GM13977 (cell line): ENCODE measurements around the gene SSNA1.

ENCODE experiments used
- DNase-seq: peaks from one replicate; pipeline ENCODE4 v3.0.0; 2012; ENCODE audit warnings: low spot score
- in situ Hi-C: fragments of 300-500 bp; cut with MboI; formaldehyde crosslinking; loops from one replicate; pipeline ENCODE4 v1.12.0; 2022; ENCODE audit warnings: low sequenced_read_pairs, low pct_unique_long_range_greater_than_20kb, mixed read lengths, inconsistent platforms; ENCODE audit not compliant: unreplicated experiment
- TF ChIP-seq, protein P1 (sequence below): IDR thresholded peaks from 2 replicates; pipeline ENCODE4 v1.5.1; 2012; ENCODE audit warnings: mild to moderate bottlenecking, control low read depth; ENCODE audit not compliant: insufficient read depth; ENCODE audit errors: extremely low read depth, missing control alignments

Gene SSNA1

DNA sequence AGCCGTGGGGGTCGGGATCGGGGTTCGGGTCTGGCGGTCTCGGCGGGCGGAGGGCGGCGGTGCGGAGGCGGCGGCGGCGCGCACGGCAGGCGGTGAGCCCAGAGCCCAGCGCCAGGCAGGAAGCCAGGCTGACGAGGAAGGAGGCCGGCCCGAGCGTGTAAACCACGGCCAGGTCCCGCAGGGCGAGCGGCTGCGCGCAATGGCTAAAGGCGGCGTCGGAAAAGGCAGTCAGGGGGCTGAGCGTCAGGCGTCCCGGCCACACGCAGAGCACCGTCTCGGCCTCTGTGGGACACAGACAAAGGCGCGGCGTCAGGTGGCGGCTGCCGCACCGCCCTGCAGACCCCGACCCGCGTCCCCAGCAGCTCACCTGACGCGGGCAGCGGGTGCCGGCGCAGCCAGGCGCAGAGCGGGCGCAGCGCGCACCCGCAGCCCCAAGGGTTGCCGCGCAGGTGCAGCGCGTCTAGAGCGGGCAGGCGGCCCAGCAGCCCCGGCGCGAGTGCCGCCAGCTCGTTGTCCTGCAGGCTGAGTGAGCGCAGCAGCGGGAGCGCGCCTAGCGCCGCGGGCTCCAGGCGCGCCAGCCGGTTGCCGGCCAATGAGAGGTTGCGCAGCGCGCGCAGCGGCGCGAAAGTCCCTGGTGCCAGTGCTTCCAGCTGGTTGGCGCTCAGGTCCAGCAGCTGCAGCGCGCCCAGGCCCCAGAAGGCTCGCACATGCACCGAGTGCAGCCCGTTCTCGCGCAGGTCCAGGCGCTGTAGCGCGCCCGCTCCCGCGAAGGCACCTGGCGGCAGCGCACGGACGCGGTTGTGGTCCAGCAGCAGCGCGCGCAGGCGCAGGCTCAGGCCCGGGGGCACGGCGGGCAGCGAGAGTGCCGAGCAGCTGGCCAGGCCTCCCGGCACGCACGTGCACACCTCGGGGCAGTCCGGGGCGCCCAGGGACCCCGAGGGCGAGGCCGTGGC lies 19.3 kb upstream of the SSNA1 start:
- TF ChIP-seq, protein P1, sequence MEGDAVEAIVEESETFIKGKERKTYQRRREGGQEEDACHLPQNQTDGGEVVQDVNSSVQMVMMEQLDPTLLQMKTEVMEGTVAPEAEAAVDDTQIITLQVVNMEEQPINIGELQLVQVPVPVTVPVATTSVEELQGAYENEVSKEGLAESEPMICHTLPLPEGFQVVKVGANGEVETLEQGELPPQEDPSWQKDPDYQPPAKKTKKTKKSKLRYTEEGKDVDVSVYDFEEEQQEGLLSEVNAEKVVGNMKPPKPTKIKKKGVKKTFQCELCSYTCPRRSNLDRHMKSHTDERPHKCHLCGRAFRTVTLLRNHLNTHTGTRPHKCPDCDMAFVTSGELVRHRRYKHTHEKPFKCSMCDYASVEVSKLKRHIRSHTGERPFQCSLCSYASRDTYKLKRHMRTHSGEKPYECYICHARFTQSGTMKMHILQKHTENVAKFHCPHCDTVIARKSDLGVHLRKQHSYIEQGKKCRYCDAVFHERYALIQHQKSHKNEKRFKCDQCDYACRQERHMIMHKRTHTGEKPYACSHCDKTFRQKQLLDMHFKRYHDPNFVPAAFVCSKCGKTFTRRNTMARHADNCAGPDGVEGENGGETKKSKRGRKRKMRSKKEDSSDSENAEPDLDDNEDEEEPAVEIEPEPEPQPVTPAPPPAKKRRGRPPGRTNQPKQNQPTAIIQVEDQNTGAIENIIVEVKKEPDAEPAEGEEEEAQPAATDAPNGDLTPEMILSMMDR, result no peak
- DNase-seq, result peak; percentile 87
- in situ Hi-C loops, result no loop called here

DNA sequence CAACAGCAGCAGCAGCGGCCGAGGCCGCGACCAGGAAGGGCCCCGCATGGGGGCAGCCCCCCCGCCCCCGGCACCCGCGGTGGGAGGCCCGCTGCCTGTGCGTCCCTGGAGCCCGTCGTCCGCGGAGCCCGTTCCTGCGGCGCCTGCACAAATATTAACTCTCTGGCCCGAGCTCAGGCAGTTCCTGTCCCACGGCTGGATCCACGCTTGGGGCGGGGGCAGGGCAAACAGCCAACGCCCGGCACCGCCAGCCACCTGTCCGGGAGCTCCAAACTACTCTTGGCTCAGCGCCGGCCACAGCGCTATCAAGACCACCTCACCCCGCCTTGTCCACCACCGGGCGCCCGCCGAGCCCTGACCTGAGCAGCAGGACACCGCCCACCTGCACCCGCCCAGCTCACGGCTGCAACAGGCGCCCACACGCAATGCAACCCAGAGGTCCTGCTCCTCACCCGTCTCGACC lies 18.5 kb upstream of the SSNA1 start, which contains the start of gene LRRC26:
TSS of gene LRRC26 (minus strand) at position 156 of the 463 bp plus-strand sequence. CDS start at position 48, 108 bp downstream.
- TF ChIP-seq, protein P1, result no peak
- in situ Hi-C loops, result no loop called here
- DNase-seq, result peak; percentile 31

DNA sequence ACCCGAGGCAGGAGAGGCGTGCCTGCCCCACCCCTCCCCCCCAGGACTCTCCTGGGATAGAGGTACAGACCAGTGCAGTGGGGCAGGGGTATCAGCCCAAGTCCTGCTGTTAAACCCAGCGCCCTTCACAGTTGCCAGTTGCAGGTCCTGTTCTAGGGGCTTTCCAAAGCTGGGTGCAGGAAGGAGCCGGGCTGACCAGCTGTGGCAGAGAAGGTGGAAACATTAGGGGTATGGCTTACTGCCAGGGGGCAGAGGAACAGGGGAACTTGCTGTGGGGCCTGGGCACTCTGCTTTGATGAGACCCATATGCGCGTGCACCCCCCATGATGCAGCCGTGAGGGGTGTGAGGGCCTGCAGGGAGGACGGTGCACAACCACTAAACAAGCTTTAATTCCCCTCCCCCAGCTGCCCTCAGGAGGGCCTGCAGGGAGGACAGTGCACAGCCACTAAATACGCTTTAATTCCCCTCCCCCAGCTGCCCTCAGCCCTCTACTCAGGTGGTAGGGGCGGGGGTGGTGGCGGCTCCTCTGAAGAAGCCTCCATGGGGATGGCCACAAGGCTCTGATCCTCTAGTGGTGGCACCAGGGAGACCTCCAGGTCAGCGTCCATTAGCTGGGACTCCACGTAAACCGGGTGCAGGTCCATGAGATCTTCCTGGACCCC lies 17.9 kb upstream of the SSNA1 start:
- DNase-seq, result peak; percentile 50
- in situ Hi-C loops, result no loop called here
- TF ChIP-seq, protein P1, result no peak

DNA sequence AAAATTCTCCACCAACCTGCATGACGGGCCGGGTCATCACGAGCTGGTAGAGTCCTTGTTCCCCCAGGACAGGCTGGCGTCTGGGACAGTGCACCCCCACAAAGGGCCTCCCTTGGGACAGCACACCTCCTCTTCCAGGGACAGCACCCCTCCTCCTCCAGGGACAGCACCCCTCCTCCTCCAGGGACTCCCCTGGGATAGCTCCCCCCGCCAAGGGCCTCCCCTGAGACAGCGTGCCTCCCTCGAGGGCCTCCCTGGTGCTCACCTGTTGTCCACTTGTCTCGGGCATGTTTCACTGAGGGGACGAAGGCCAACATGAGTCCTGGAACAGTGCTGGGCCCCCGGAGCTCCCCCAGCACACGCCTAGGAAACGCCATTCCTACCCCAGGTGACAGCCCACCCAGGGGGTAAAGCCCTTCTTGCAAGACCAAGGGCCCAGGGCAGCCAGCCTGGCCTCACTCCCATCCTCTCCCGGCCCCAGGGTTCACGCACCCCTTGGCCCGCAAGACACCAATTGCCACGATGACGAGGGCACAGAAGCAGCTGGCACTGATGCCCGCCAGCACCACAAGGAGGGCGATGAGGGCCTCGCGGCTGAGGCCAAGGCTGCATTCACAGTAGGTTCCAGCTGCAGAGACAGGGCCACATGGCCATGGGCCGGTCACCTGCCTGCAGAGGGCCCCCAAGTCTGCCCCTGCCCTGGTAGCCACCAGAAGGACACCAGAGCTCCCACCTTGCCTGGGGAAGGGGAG lies 17.2 kb upstream of the SSNA1 start:
- in situ Hi-C loops, result no loop called here
- peak; percentile 38 for DNase-seq
- TF ChIP-seq, protein P1, result no peak

DNA sequence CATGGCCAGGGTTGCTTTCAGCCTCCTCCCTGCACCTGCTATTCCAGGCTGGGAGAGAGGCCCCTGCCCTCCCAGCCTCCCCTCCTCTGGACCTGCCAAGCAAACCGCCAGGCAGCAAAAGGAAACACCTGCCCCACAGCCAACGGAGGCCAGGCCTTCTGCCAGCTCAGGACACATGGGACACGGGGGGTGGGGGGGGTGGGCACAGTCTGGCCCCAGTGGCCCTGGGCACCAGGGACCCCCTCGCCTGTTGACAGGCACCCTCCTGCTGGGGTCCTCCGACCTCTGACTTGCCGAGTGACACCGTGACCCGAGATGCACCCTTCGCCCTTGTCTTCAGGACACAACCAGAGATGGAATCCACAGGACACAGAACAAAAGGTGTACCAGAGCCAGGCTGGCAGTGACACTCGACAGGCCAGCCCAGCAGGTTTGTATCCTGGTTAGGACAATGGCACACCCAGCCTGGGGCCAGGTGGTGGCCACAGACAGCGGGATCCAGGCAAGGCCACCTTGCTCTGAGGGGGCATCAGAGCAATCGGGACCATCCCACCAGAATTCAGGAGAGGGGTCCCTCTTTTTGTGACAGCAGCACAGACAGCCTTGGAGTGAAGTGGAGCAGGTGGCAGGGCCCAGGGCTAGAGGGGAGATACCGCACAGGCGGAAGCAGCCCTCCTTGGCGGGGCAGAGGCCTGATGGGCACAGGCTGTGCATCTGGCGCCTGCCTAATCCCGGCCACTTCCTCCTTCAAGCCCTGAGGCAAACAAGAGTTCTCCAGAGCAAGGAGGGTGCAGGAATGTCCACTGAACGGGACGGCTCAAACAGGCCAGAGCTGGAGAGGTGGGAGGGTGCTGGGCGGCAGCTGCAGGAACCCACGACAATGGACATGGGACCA lies 15.3 kb upstream of the SSNA1 start:
- in situ Hi-C loops, result no loop called here
- TF ChIP-seq, protein P1, result no peak

More for the DNA sequence above, 15.3 kb upstream of the SSNA1 start:
- peak; percentile 48 for DNase-seq
